Mesenchymal stem cell (in vitro differentiated cells and primary cell): ENCODE results near the gene PALM.
A peak's percentile ranks its signal among the peaks of the same experiment; 100 is the strongest.

Experiments
- DNase-seq: peaks from one replicate; pipeline ENCODE4 v3.0.0-alpha.2; 2013
- H2AFZ ChIP-seq: one replicate; pipeline ENCODE4 v1.6.1; 2013; ENCODE audit warnings: low read depth, mild to moderate bottlenecking, control low read depth, inconsistent platforms, low read length, moderate library complexity
- H2AK5ac ChIP-seq: 2 replicates; pipeline ENCODE4 v1.6.1; 2013; ENCODE audit warnings: low read length, moderate library complexity, mild to moderate bottlenecking, inconsistent platforms; ENCODE audit not compliant: severe bottlenecking
- H2BK120ac ChIP-seq: one replicate; pipeline ENCODE4 v1.6.1; 2013; ENCODE audit warnings: low read depth, mild to moderate bottlenecking, inconsistent platforms, low read length, moderate library complexity
- H2BK12ac ChIP-seq, 2 experiments: one replicate each; pipeline ENCODE4 v1.6.1; 2013; ENCODE audit warnings: inconsistent platforms in 2 of 2, low read length in 2 of 2, mild to moderate bottlenecking in 2 of 2, moderate library complexity in 2 of 2, control low read depth in 1 of 2
- H2BK15ac ChIP-seq: one replicate; pipeline ENCODE4 v1.6.1; 2013; ENCODE audit warnings: mild to moderate bottlenecking, low read depth, inconsistent platforms; ENCODE audit not compliant: poor library complexity, severe bottlenecking
- H2BK5ac ChIP-seq: 2 replicates; pipeline ENCODE4 v1.6.1; 2013; ENCODE audit warnings: low read depth, mild to moderate bottlenecking, low read length, control low read depth, inconsistent platforms; ENCODE audit not compliant: poor library complexity, severe bottlenecking
- H3K14ac ChIP-seq, 2 experiments: one replicate each; pipeline ENCODE4 v1.6.1; 2013; ENCODE audit warnings: inconsistent platforms in 2 of 2, low read length in 2 of 2, control low read depth in 1 of 2, mild to moderate bottlenecking in 1 of 2, moderate library complexity in 1 of 2
- H3K18ac ChIP-seq, 2 experiments: one replicate each; pipeline ENCODE4 v1.6.1; 2013; ENCODE audit warnings: inconsistent platforms in 2 of 2, low read length in 2 of 2, control low read depth in 1 of 2, low read depth in 1 of 2, mild to moderate bottlenecking in 1 of 2
- H3K23ac ChIP-seq, 2 experiments: one replicate each; pipeline ENCODE4 v1.6.1; 2013; ENCODE audit warnings: inconsistent platforms in 2 of 2, low read length in 2 of 2, mild to moderate bottlenecking in 2 of 2, moderate library complexity in 2 of 2, control low read depth in 1 of 2
- H3K27ac ChIP-seq: 2 replicates; pipeline ENCODE4 v1.5.1; 2013; ENCODE audit warnings: mild to moderate bottlenecking, moderate library complexity, low read length, control low read depth, inconsistent platforms; ENCODE audit not compliant: poor library complexity, severe bottlenecking
- H3K27me3 ChIP-seq, 2 experiments: 2 replicates each; pipeline versions ENCODE4 v1.6.1 to v1.7.0; 2013; ENCODE audit warnings: low read length in 2 of 2, mild to moderate bottlenecking in 2 of 2, moderate library complexity in 2 of 2, control low read depth in 1 of 2, inconsistent platforms in 1 of 2; ENCODE audit not compliant: control insufficient read depth in 1 of 2, insufficient read depth in 1 of 2
- H3K36me3 ChIP-seq, 2 experiments: 2 replicates each; pipeline versions ENCODE4 v1.6.1 to v1.7.0; 2013; ENCODE audit warnings: low read length in 2 of 2, control low read depth in 1 of 2, inconsistent platforms in 1 of 2, low read depth in 1 of 2, mild to moderate bottlenecking in 1 of 2; ENCODE audit not compliant: insufficient read depth in 2 of 2, control insufficient read depth in 1 of 2
- H3K4ac ChIP-seq, 2 experiments: one replicate each; pipeline ENCODE4 v1.6.1; 2013; ENCODE audit warnings: inconsistent platforms in 2 of 2, low read length in 2 of 2, mild to moderate bottlenecking in 2 of 2, moderate library complexity in 2 of 2, control low read depth in 1 of 2, low read depth in 1 of 2
- H3K4me1 ChIP-seq: 2 replicates; pipeline ENCODE4 v1.6.1; 2013; ENCODE audit warnings: low read depth, low read length, control low read depth; ENCODE audit not compliant: control insufficient read depth, insufficient read depth
- H3K4me2 ChIP-seq: 2 replicates; pipeline ENCODE4 v1.6.1; 2013; ENCODE audit warnings: low read length, mild to moderate bottlenecking, inconsistent platforms; ENCODE audit not compliant: poor library complexity, severe bottlenecking
- H3K4me3 ChIP-seq, 2 experiments: 2 replicates each; pipeline versions ENCODE4 v1.5.1 to v1.7.0; 2013; ENCODE audit warnings: low read length in 2 of 2, mild to moderate bottlenecking in 2 of 2, control low read depth in 1 of 2, low read depth in 1 of 2; ENCODE audit not compliant: insufficient read depth in 1 of 2
- H3K79me1 ChIP-seq: replicated peaks from 2 replicates; pipeline ENCODE4 v1.6.1; 2013; ENCODE audit warnings: mild to moderate bottlenecking, control low read depth, low read length, inconsistent platforms; ENCODE audit not compliant: poor library complexity, severe bottlenecking
- H3K9ac ChIP-seq: 2 replicates; pipeline ENCODE4 v1.7.0; 2013; ENCODE audit warnings: mild to moderate bottlenecking, low read length, moderate library complexity
- H3K9me3 ChIP-seq: 2 replicates; pipeline ENCODE4 v1.7.0; 2013; ENCODE audit warnings: mild to moderate bottlenecking, low read length; ENCODE audit not compliant: control insufficient read depth
- H4K8ac ChIP-seq: one replicate; pipeline ENCODE4 v1.6.1; 2013; ENCODE audit warnings: inconsistent platforms, mild to moderate bottlenecking, low read length, moderate library complexity
- H4K91ac ChIP-seq: one replicate; pipeline ENCODE4 v1.6.1; 2013; ENCODE audit warnings: mild to moderate bottlenecking, low read length, inconsistent platforms
- WGBS: methylation state at CpG from one replicate; pipeline ENCODE4 v1.1.7; 2013; ENCODE audit warnings: mixed read lengths; 5-methylcytosine and 5-hydroxymethylcytosine counted together

PALM gene

GRCh38 chr19:796692-797527 is 88.2 kb downstream of the PALM start, which contains the start of gene PTBP1:
Gene PTBP1 (plus strand): TSS chr19:797452. CDS start chr19:797498, 46 bp downstream.
- H2BK15ac ChIP-seq = peak within 1 kb of the TSS; percentile 82
- peak within 1 kb of the TSS; percentile 37 for H2AK5ac ChIP-seq
- peak within 1 kb of the TSS; percentile 97 for H4K8ac ChIP-seq
- H3K79me1 ChIP-seq = no peaks in the 10 kb centered on the region
- 3% methylated on average over 75 of the region's 83 CpGs for WGBS
- H3K4me1 ChIP-seq = peaks cover 28% of the 10 kb centered on the region
- H3K27me3 ChIP-seq = no peaks in the 10 kb centered on the region
- H2BK5ac ChIP-seq = peak within 1 kb of the TSS; percentile 81
- peak within 1 kb of the TSS; percentile 30 for H2AFZ ChIP-seq
- peak; percentile 100 for DNase-seq
- H3K9ac ChIP-seq = peak within 1 kb of the TSS; percentile 96
- H2BK12ac ChIP-seq = no peak within 1 kb of the TSS
- H2BK120ac ChIP-seq = peak within 1 kb of the TSS; percentile 99
- H3K9me3 ChIP-seq = no peaks in the 10 kb centered on the region
- peak within 1 kb of the TSS in 1 of 2 experiments; percentile 94 for H3K23ac ChIP-seq
- peaks cover 11 to 31% of the 10 kb centered on the region in 2 experiments for H3K36me3 ChIP-seq
- peak within 1 kb of the TSS; percentile 90 for H4K91ac ChIP-seq
- peak within 1 kb of the TSS; percentile 88 to 96 for H3K18ac ChIP-seq
- H3K27ac ChIP-seq = peak within 1 kb of the TSS; percentile 92
- no peak within 1 kb of the TSS for H3K14ac ChIP-seq
- peak within 1 kb of the TSS; percentile 88 to 96 for H3K4me3 ChIP-seq
- peak within 1 kb of the TSS; percentile 84 for H3K4me2 ChIP-seq
- peak within 1 kb of the TSS; percentile 83 to 96 for H3K4ac ChIP-seq
